PC-3 (cell line): ENCODE data around the gene UNK.

Source experiments
- CTCF ChIP-seq: fragments of 300-600 bp; sonication (generic); conservative IDR thresholded peaks from 2 replicates; pipeline ENCODE4 v1.5.1; 2017; ENCODE audit warnings: antibody characterized with exemption, low read depth, mild to moderate bottlenecking, low read length
- EZH2 ChIP-seq: fragments of 300-600 bp; sonication (generic); IDR thresholded peaks from one replicate; pipeline ENCODE4 v1.6.1; 2017; ENCODE audit warnings: antibody characterized with exemption, mild to moderate bottlenecking, low read length; ENCODE audit not compliant: unreplicated experiment

GRCh38 chr17:75824050-75824552, 39.5 kb downstream of the UNK start:
- TF ChIP-seq CTCF (no peak), EZH2 (no peak)
